Upper lobe of left lung (tissue), 6 donors: ENCODE data around the gene LCK. TPM values are rescaled to one million over a fixed set of nuclear protein-coding genes. Genes with fewer than 3 reads are reported as not detected.

ENCODE experiments used
- ATAC-seq, 2 donors: fragments of 200-7000 bp; cut with Tn5 transposase; one replicate each; pipeline ENCODE4 v1.9.1; 2022; ENCODE audit warnings: mild to moderate bottlenecking in 2 of 2, moderate library complexity in 2 of 2; ENCODE audit not compliant: low FRiP score in 2 of 2
- DNase-seq, 2 donors: peaks; one replicate each; pipeline ENCODE4 v3.0.0-alpha.2; 2019 to 2020
- H3K27ac ChIP-seq, 4 donors: fragments of 200-600 bp; sonication (generic); one replicate each; pipeline ENCODE4 v1.5.1; 2016 to 2019
- H3K27me3 ChIP-seq, 4 donors: fragments of 200-600 bp; sonication (generic); one replicate each; pipeline ENCODE4 v1.5.1; 2017 to 2019
- H3K36me3 ChIP-seq, 4 donors: fragments of 200-600 bp; sonication (generic); one replicate each; pipeline ENCODE4 v1.5.1; 2016 to 2019
- H3K4me1 ChIP-seq, 4 donors: fragments of 200-600 bp; sonication (generic); one replicate each; pipeline ENCODE4 v1.5.1; 2018 to 2019
- H3K4me3 ChIP-seq, 4 donors: fragments of 200-600 bp; sonication (generic); one replicate each; pipeline ENCODE4 v1.5.1; 2017 to 2019; ENCODE audit warnings: mild to moderate bottlenecking in 2 of 4, moderate library complexity in 1 of 4
- H3K9me3 ChIP-seq, 4 donors: fragments of 200-600 bp; sonication (generic); one replicate each; pipeline ENCODE4 v1.5.1; 2018 to 2019
- EP300 ChIP-seq, 4 donors: sonication (generic); formaldehyde crosslinking; IDR thresholded peaks; one replicate each; pipeline ENCODE4 v1.5.1; 2017; ENCODE audit warnings: antibody characterized with exemption in 4 of 4, control low read depth in 2 of 4
- POLR2A ChIP-seq, 4 donors: fragments of 450-650 bp; IDR thresholded peaks; one replicate each; pipeline ENCODE4 v1.5.1; 2016 to 2017; ENCODE audit warnings: antibody characterized with exemption in 4 of 4, mild to moderate bottlenecking in 2 of 4
- POLR2AphosphoS5 ChIP-seq, 2 donors: sonication (generic); formaldehyde crosslinking; IDR thresholded peaks; one replicate each; pipeline ENCODE4 v1.5.1; 2017; ENCODE audit warnings: antibody characterized with exemption in 2 of 2
- WGBS, 2 donors: methylation state at CpG; one replicate each; pipeline ENCODE4 v1.1.5; 2017 to 2018; 5-methylcytosine and 5-hydroxymethylcytosine counted together
- total RNA-seq, 6 donors: library from RNA; depleted of rRNA in 4 of 6; stranded (reverse); fragments of >200 nt in 4 of 6; gene quantifications; one replicate each; pipeline versions ENCODE4 v1.1.0 to v1.2.1, GENCODE V29; 2016 to 2021
- TF ChIP-seq, protein P1 (sequence below), 6 experiments: fragments of 450-650 bp in 4 of 6; fragments of 200-600 bp in 2 of 6; sonication (generic) in 2 of 6; IDR thresholded peaks; one replicate each; pipeline ENCODE4 v1.5.1; 2016 to 2019; ENCODE audit warnings: antibody characterized with exemption in 6 of 6
- donor health status: DM: no; HTN: no; CAD: no; lungs with moderate emphysema.
- donor health status: DM: no; HTN: yes; CAD: no; lungs with severe emphysema.

LCK gene
- total RNA-seq, 6 donors from 2014 or later = 5.1 to 25.1 (median 7.7) TPM

DNA sequence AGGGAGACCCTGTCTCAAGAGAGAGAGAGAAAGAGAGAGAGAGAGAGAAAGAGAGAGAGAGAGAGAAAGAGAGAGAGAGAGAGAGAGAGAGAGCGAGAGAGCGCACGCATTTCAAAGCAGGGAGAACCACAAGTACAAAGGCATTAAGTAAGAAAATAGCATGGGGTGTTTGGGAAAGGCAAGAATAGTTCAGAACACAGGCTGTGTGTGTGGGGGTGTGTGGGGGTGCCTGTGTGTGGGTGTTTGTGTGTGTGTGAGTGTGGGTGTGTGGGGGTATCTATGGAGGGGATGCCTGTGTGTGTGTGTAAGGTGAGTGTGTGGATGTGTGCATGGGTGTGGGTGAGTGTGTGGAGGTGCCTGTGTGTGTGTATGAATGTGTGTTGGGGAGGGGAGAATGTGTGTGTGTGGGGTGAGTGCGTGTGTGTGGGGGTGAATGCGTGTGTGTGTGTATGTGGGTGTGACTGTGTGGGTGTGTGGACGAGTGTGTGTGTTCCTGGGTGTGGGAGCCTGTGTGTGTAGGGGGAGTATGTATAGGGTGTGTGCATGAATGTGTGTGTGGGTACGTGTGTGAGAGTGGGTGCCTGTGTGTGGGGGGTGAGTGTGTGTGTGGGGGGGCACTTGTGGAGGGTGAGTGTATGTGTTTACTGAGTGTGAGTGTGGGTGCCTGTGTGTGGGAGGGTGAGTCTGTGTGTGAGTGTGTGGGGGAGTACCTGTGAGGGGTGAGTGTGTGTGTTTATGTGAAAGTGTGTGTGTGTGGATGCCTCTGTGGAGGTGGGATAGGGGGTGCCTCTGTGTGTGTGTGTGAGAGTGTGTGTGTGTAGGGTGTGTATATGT lies 21.7 kb downstream of the LCK start:
- Histone ChIP-seq H3K27me3 (peaks cover 0 to 14% (median 0%) of the 10 kb centered on the region in 4 donors), H3K27ac (no peak overlapping the region), H3K4me1 (peaks cover 0 to 6% (median 3%) of the 10 kb centered on the region in 4 donors), H3K4me3 (no peak overlapping the region), H3K9me3 (no peaks in the 10 kb centered on the region), H3K36me3 (no peaks in the 10 kb centered on the region)
- ATAC-seq = peak in 1 of 2 donors; percentile 7
- 77 to 85% methylated on average over 7 of the region's 7 CpGs for WGBS, 2 donors
- TF ChIP-seq, protein P1, sequence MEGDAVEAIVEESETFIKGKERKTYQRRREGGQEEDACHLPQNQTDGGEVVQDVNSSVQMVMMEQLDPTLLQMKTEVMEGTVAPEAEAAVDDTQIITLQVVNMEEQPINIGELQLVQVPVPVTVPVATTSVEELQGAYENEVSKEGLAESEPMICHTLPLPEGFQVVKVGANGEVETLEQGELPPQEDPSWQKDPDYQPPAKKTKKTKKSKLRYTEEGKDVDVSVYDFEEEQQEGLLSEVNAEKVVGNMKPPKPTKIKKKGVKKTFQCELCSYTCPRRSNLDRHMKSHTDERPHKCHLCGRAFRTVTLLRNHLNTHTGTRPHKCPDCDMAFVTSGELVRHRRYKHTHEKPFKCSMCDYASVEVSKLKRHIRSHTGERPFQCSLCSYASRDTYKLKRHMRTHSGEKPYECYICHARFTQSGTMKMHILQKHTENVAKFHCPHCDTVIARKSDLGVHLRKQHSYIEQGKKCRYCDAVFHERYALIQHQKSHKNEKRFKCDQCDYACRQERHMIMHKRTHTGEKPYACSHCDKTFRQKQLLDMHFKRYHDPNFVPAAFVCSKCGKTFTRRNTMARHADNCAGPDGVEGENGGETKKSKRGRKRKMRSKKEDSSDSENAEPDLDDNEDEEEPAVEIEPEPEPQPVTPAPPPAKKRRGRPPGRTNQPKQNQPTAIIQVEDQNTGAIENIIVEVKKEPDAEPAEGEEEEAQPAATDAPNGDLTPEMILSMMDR (IDR thresholded peaks at IDR 0.05) = no peak
- TF ChIP-seq POLR2AphosphoS5 (IDR thresholded peaks at IDR 0.05) (no peak), EP300 (IDR thresholded peaks at IDR 0.05) (no peak), POLR2A (IDR thresholded peaks at IDR 0.05) (no peak)
- DNase-seq = no peak

DNA sequence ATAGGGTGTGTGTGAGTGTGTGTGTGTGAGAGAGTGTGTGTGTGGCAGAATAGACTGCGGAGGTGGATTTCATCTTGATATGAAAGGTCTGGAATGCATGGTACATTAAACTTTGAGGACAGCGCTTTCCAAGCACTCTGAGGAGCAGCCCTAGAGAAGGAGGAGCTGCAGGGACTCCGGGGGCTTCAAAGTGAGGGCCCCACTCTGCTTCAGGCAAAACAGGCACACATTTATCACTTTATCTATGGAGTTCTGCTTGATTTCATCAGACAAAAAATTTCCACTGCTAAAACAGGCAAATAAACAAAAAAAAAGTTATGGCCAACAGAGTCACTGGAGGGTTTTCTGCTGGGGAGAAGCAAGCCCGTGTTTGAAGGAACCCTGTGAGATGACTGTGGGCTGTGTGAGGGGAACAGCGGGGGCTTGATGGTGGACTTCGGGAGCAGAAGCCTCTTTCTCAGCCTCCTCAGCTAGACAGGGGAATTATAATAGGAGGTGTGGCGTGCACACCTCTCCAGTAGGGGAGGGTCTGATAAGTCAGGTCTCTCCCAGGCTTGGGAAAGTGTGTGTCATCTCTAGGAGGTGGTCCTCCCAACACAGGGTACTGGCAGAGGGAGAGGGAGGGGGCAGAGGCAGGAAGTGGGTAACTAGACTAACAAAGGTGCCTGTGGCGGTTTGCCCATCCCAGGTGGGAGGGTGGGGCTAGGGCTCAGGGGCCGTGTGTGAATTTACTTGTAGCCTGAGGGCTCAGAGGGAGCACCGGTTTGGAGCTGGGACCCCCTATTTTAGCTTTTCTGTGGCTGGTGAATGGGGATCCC lies 22.5 kb downstream of the LCK start:
- peaks cover 0 to 6% (median 3%) of the 10 kb centered on the region in 4 donors for H3K4me1 ChIP-seq
- H3K27ac ChIP-seq = no peak overlapping the region
- peaks cover 0 to 14% (median 0%) of the 10 kb centered on the region in 4 donors for H3K27me3 ChIP-seq
- WGBS, 2 donors = 44% methylated on average over 9 to 10 of the region's 10 CpGs
- H3K36me3 ChIP-seq = no peaks in the 10 kb centered on the region
- H3K9me3 ChIP-seq = no peaks in the 10 kb centered on the region
- peak in 1 of 2 donors; percentile 29 for DNase-seq
- H3K4me3 ChIP-seq = no peak overlapping the region
- no peak for ATAC-seq
- TF ChIP-seq POLR2AphosphoS5 (IDR thresholded peaks at IDR 0.05) (no peak), EP300 (IDR thresholded peaks at IDR 0.05) (no peak), POLR2A (IDR thresholded peaks at IDR 0.05) (no peak)
- TF ChIP-seq, protein P1 (IDR thresholded peaks at IDR 0.05) = no peak

DNA sequence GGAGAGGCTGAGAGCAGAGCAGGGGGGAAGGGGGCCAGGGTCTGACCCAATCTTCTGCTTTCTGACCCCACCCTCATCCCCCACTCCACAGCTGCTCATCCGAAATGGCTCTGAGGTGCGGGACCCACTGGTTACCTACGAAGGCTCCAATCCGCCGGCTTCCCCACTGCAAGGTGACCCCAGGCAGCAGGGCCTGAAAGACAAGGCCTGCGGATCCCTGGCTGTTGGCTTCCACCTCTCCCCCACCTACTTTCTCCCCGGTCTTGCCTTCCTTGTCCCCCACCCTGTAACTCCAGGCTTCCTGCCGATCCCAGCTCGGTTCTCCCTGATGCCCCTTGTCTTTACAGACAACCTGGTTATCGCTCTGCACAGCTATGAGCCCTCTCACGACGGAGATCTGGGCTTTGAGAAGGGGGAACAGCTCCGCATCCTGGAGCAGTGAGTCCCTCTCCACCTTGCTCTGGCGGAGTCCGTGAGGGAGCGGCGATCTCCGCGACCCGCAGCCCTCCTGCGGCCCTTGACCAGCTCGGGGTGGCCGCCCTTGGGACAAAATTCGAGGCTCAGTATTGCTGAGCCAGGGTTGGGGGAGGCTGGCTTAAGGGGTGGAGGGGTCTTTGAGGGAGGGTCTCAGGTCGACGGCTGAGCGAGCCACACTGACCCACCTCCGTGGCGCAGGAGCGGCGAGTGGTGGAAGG lies 23.7 kb downstream of the LCK start:
- Histone ChIP-seq H3K9me3 (no peaks in the 10 kb centered on the region), H3K36me3 (no peaks in the 10 kb centered on the region), H3K27ac (no peak overlapping the region), H3K4me1 (peaks cover 0 to 6% (median 3%) of the 10 kb centered on the region in 4 donors), H3K4me3 (no peak overlapping the region), H3K27me3 (peaks cover 0 to 14% (median 0%) of the 10 kb centered on the region in 4 donors)
- ATAC-seq (peak in 1 of 2 donors; percentile 34), DNase-seq (peak in 1 of 2 donors; percentile 63)
- WGBS, 2 donors = 89 to 90% methylated on average over 18 to 22 of the region's 31 CpGs
- TF ChIP-seq POLR2AphosphoS5 (IDR thresholded peaks at IDR 0.05) (no peak), POLR2A (IDR thresholded peaks at IDR 0.05) (no peak), EP300 (IDR thresholded peaks at IDR 0.05) (no peak)
- TF ChIP-seq, protein P1 (IDR thresholded peaks at IDR 0.05) = no peak

DNA sequence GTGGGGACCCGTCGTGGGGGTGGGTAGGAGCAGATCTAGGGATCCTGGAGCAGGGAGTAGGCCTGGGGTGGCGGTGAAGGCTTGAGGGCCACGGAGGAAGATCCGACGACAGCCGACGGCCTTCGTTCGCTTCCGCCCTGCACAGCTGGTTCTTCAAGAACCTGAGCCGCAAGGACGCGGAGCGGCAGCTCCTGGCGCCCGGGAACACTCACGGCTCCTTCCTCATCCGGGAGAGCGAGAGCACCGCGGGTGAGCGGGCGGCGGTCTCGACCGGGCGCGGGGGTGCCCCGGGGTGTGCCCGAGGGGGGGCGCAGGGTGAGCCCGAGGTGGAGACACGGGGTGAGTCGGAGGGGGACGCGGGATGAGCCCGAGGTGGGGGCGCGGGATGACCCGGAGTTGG lies 24.4 kb downstream of the LCK start:
- Histone ChIP-seq H3K27ac (no peak overlapping the region), H3K9me3 (no peaks in the 10 kb centered on the region), H3K4me1 (peaks cover 0 to 6% (median 3%) of the 10 kb centered on the region in 4 donors), H3K27me3 (peaks cover 0 to 14% (median 0%) of the 10 kb centered on the region in 4 donors), H3K36me3 (no peaks in the 10 kb centered on the region), H3K4me3 (peak overlapping the region in 1 of 4 donors; percentile 6)
- no peak for TF ChIP-seq EP300 (IDR thresholded peaks at IDR 0.05)
- TF ChIP-seq POLR2AphosphoS5 (IDR thresholded peaks at IDR 0.05) = no peak
- TF ChIP-seq, protein P1 (IDR thresholded peaks at IDR 0.05) = no peak
- TF ChIP-seq POLR2A (IDR thresholded peaks at IDR 0.05) = no peak
- ATAC-seq (no peak), DNase-seq (peak; percentile 35 to 80)
- 39 to 70% methylated on average over 15 to 26 of the region's 41 CpGs for WGBS, 2 donors
